Uterus (tissue), 2 donors: Measurements from ENCODE around the gene NPAS4.
"Not testable (repeated sequence)": the region's sequence is repeated elsewhere in the genome, so short reads cannot be mapped to it uniquely, and the experiment has no call there.

Experiments
- POLR2A ChIP-seq, 2 donors: fragments of 450-650 bp; IDR thresholded peaks; one replicate each; pipeline ENCODE4 v1.6.1; 2016; ENCODE audit warnings: antibody characterized with exemption in 2 of 2, mild to moderate bottlenecking in 1 of 2, moderate library complexity in 1 of 2
- TF ChIP-seq, protein P1 (sequence below), 4 experiments: fragments of 200-600 bp in 2 of 4; fragments of 450-650 bp in 2 of 4; sonication (generic) in 2 of 4; IDR thresholded peaks; one replicate each; pipeline ENCODE4 v1.5.1; 2016 to 2019; ENCODE audit warnings: antibody characterized with exemption in 4 of 4, mild to moderate bottlenecking in 2 of 4, moderate library complexity in 1 of 4

DNA sequence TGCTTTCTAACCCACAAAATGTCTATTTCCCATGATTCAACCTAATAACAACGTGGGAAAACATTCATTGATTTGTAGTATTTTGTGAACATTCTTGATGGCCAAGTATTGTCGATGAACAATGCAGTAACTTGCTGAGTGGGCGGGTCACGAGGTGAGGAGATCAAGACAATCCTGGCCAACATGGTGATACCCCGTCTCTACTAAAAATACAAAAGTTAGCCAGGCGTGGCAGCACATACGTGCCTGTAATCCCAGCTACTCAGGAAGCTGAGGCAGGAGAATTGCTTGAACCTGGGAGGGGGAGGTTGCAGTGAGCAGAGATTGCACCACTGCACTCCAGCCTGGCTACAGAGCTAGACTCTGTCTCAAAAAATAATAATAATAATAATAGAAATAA, 40.6 kb upstream of the NPAS4 start:
- not testable (repeated sequence) for TF ChIP-seq POLR2A (IDR thresholded peaks at IDR 0.05)
- TF ChIP-seq, protein P1, sequence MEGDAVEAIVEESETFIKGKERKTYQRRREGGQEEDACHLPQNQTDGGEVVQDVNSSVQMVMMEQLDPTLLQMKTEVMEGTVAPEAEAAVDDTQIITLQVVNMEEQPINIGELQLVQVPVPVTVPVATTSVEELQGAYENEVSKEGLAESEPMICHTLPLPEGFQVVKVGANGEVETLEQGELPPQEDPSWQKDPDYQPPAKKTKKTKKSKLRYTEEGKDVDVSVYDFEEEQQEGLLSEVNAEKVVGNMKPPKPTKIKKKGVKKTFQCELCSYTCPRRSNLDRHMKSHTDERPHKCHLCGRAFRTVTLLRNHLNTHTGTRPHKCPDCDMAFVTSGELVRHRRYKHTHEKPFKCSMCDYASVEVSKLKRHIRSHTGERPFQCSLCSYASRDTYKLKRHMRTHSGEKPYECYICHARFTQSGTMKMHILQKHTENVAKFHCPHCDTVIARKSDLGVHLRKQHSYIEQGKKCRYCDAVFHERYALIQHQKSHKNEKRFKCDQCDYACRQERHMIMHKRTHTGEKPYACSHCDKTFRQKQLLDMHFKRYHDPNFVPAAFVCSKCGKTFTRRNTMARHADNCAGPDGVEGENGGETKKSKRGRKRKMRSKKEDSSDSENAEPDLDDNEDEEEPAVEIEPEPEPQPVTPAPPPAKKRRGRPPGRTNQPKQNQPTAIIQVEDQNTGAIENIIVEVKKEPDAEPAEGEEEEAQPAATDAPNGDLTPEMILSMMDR (IDR thresholded peaks at IDR 0.05) = not testable (repeated sequence)
